ENCODE data around the gene COL27A1.

DNA sequence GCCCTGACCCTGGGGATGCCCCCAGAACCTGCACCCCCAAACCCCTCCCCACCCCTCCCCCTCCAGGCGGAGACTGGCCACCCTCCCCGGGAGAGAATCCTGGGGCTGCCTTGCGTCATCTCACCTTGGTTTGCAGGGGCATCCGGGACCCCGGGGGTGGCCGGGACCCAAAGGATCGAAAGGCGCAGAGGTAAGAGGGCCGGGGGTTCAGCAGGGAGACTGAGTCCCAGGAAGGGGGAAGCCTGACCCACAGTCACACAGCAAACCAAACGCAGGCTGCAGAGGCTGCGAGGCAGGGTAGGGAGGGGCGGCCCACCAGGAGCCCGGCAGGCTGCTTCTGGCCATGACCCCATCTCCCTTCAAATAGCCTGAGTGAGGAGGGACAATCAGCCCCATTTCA, 133.8 kb downstream of the COL27A1 start:
- TF ChIP-seq, protein P1, sequence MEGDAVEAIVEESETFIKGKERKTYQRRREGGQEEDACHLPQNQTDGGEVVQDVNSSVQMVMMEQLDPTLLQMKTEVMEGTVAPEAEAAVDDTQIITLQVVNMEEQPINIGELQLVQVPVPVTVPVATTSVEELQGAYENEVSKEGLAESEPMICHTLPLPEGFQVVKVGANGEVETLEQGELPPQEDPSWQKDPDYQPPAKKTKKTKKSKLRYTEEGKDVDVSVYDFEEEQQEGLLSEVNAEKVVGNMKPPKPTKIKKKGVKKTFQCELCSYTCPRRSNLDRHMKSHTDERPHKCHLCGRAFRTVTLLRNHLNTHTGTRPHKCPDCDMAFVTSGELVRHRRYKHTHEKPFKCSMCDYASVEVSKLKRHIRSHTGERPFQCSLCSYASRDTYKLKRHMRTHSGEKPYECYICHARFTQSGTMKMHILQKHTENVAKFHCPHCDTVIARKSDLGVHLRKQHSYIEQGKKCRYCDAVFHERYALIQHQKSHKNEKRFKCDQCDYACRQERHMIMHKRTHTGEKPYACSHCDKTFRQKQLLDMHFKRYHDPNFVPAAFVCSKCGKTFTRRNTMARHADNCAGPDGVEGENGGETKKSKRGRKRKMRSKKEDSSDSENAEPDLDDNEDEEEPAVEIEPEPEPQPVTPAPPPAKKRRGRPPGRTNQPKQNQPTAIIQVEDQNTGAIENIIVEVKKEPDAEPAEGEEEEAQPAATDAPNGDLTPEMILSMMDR (conservative IDR thresholded peaks at IDR 0.05; ENCODE audit: low read depth, low read length), result no peak
- no peak for TF ChIP-seq EZH2 (IDR thresholded peaks at IDR 0.05; ENCODE audit: borderline replicate concordance, low read depth, low read length, poor library complexity, severe bottlenecking)

Measured in A673 (cell line).